Osteoblast (primary cell): ENCODE measurements around the gene CADPS2. TPM values are rescaled to one million over a fixed set of nuclear protein-coding genes. Genes with fewer than 3 reads are reported as not detected.

ENCODE experiments used
- DNase-seq: peaks from one replicate; pipeline ENCODE4 v3.0.0; 2011; ENCODE audit warnings: low spot score, mixed read lengths; ENCODE audit not compliant: insufficient read length; ENCODE audit errors: missing footprints
- H2AFZ ChIP-seq: 2 replicates; pipeline ENCODE4 v1.6.0; 2011; ENCODE audit warnings: mild to moderate bottlenecking, low read length
- H3K27ac ChIP-seq: 2 replicates; pipeline ENCODE4 v1.5.1; 2011; ENCODE audit warnings: mild to moderate bottlenecking, low read depth, low read length, moderate library complexity
- H3K27me3 ChIP-seq: 2 replicates; pipeline ENCODE4 v1.6.0; 2012; ENCODE audit warnings: mild to moderate bottlenecking, control low read depth, inconsistent platforms, low read length, moderate library complexity; ENCODE audit not compliant: insufficient read depth
- H3K36me3 ChIP-seq: 2 replicates; pipeline ENCODE4 v1.5.1; 2011; ENCODE audit warnings: mild to moderate bottlenecking, low read length, control low read depth, moderate library complexity; ENCODE audit not compliant: insufficient read depth
- H3K4me1 ChIP-seq: 2 replicates; pipeline ENCODE4 v1.5.1; 2011; ENCODE audit warnings: mild to moderate bottlenecking, low read length, control low read depth, moderate library complexity; ENCODE audit not compliant: insufficient read depth
- H3K4me2 ChIP-seq: 2 replicates; pipeline ENCODE4 v1.6.0; 2011; ENCODE audit warnings: mild to moderate bottlenecking, low read length; ENCODE audit not compliant: insufficient read depth
- H3K4me3 ChIP-seq: fragments of 200-600 bp; sonication (generic); 3 replicates; pipeline ENCODE4 v1.5.1; 2012; ENCODE audit warnings: mild to moderate bottlenecking, low read length, inconsistent platforms; ENCODE audit not compliant: insufficient read depth
- H3K79me2 ChIP-seq: 2 replicates; pipeline ENCODE4 v1.6.0; 2012; ENCODE audit warnings: mild to moderate bottlenecking, low read length, control low read depth, inconsistent platforms; ENCODE audit not compliant: insufficient read depth
- H3K9me3 ChIP-seq: 2 replicates; pipeline ENCODE4 v1.5.1; 2011; ENCODE audit warnings: low read depth, low read length, control low read depth
- H4K20me1 ChIP-seq: 2 replicates; pipeline ENCODE4 v1.6.0; 2012; ENCODE audit warnings: mild to moderate bottlenecking, low read length, control low read depth; ENCODE audit not compliant: insufficient read depth
- total RNA-seq: library from RNA; depleted of rRNA; stranded (reverse); fragments of >200 nt; gene quantifications from 2 replicates; pipeline ENCODE4 v1.2.3, GENCODE V29; 2012
- TF ChIP-seq, protein P1 (sequence below): IDR thresholded peaks from 2 replicates; pipeline ENCODE4 v1.5.1; 2011; ENCODE audit warnings: mild to moderate bottlenecking, low read depth, low read length, moderate library complexity; ENCODE audit errors: extremely low read depth

Gene CADPS2
- total RNA-seq, 1 donor = 21.7 TPM

DNA sequence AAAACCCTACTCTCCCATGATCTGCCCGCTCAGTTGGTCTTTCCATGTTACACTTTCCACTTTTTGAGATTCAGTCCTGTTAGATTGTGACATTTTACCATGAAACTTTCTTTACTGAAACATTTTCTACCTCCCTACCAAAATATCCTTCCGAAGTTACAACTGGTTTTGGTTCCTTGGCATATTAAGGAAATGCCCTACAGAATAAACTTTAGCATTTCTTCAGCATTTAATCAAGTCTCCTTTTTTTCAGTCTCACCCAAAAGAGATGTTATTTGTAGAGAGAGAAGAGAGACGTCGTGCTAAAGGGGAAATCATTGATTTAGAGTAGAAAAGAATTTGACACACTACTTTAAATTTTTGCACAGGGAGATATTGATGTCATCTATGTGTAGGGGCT is 572.0 kb downstream of the CADPS2 start:
- Histone ChIP-seq H3K79me2 (no peaks in the 10 kb centered on the region), H3K36me3 (no peaks in the 10 kb centered on the region), H3K27me3 (peaks cover 82% of the 10 kb centered on the region), H3K4me2 (no peak overlapping the region), H3K9me3 (no peaks in the 10 kb centered on the region), H2AFZ (no peak overlapping the region), H4K20me1 (no peaks in the 10 kb centered on the region), H3K27ac (no peak overlapping the region), H3K4me1 (no peaks in the 10 kb centered on the region), H3K4me3 (no peak overlapping the region)
- DNase-seq = no peak
- TF ChIP-seq, protein P1, sequence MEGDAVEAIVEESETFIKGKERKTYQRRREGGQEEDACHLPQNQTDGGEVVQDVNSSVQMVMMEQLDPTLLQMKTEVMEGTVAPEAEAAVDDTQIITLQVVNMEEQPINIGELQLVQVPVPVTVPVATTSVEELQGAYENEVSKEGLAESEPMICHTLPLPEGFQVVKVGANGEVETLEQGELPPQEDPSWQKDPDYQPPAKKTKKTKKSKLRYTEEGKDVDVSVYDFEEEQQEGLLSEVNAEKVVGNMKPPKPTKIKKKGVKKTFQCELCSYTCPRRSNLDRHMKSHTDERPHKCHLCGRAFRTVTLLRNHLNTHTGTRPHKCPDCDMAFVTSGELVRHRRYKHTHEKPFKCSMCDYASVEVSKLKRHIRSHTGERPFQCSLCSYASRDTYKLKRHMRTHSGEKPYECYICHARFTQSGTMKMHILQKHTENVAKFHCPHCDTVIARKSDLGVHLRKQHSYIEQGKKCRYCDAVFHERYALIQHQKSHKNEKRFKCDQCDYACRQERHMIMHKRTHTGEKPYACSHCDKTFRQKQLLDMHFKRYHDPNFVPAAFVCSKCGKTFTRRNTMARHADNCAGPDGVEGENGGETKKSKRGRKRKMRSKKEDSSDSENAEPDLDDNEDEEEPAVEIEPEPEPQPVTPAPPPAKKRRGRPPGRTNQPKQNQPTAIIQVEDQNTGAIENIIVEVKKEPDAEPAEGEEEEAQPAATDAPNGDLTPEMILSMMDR = no peak

DNA sequence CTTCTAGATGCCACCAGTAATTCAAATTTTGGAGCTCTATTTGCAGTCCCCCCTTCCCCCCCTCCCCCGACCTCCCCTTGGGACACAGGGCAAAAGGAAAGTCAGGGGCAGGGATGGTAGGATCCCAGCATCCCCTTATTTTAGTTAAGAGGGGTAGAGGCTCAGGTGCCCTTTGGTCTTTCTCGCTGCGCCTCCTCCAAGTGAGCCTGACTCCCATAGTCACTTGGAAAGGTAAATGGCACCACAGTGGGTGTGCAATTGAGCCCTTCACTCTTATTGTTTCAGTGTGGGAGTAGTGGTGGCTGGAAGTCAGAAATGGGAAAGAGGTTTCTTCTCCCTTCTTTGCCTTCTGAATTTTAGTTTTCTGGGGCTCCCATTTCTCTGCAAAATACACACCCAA is 573.5 kb downstream of the CADPS2 start:
- Histone ChIP-seq H3K4me1 (no peaks in the 10 kb centered on the region), H2AFZ (no peak overlapping the region), H3K27me3 (peaks cover 97% of the 10 kb centered on the region), H3K27ac (no peak overlapping the region), H3K36me3 (no peaks in the 10 kb centered on the region), H3K79me2 (no peaks in the 10 kb centered on the region), H3K9me3 (no peaks in the 10 kb centered on the region), H4K20me1 (no peaks in the 10 kb centered on the region), H3K4me3 (no peak overlapping the region), H3K4me2 (no peak overlapping the region)
- TF ChIP-seq, protein P1 = no peak
- DNase-seq = peak; percentile 64

DNA sequence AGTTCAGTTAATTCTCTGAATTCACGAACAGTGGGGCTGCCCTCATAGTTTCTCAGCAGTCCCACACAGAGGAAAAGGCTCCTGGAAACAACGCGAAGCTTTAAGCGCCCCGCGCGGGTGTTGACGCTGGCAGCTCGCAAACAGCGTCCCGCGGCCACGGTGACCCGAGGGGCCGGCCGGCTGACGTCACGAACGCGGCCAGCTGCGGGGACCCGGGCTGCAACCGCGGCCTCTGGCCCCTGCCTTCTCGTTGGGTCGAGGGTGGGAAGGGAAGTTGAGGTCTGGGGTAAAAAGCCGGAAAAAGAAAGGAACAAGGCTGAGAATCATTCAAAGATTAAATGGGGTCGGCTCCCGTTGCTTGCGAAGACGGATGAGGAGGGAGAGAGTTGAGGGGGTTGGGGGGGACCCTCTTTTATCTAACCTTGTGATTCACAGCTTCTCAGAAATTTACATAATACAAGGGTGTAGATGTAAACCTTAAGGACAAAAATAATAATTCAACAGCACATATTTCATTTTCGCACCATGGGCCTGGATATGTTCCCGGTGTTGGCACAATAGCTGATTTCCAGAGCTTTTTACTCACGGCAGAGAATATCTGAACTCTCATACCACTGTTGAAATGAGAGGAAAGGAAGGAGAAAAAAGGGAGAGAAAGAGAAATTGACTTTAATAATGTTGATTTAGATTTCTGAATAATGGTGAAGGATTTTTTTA is 574.4 kb downstream of the CADPS2 start:
- H3K27me3 ChIP-seq = peaks cover 98% of the 10 kb centered on the region

DNA sequence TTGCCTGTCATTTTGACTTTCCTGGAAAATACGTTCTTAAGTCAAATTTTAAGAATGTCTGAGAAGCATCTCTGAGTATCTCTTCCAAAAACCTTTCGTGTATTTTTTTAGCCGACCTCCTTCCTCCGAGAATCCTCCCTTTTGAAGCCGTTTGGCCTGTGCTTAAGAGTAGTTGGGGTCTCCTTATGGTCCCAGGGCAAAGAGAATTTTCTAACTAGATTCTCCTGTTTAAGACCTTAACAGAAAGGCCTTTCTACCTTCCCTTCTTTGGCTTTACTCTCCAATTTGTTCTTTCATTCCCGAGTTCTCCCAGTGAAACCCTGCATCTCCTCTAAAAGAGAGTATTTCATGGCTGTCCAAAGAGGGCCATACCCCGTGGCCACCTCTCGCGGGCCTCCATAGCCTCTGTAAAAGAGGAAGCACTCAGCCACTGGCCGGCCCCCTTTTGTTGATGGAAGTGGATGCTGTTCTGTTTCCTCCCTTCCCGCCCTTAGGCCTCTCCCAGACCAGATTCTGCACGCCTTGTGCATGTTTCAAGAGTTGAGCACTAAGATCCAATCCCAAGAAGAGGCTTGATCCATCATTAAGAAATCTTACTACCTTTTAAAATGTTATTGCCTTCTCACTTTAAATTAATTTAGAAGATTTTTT is 575.1 kb downstream of the CADPS2 start:
- DNase-seq = peak; percentile 38
- H3K79me2 ChIP-seq = no peaks in the 10 kb centered on the region
- no peaks in the 10 kb centered on the region for H4K20me1 ChIP-seq
- H3K27me3 ChIP-seq = peaks cover 98% of the 10 kb centered on the region
- no peak overlapping the region for H3K4me3 ChIP-seq
- TF ChIP-seq, protein P1 = no peak
- no peak overlapping the region for H3K27ac ChIP-seq
- H3K9me3 ChIP-seq = no peaks in the 10 kb centered on the region
- no peaks in the 10 kb centered on the region for H3K36me3 ChIP-seq
- H2AFZ ChIP-seq = no peak overlapping the region
- H3K4me2 ChIP-seq = peak overlapping the region; percentile 9
- no peaks in the 10 kb centered on the region for H3K4me1 ChIP-seq

More for the DNA sequence above, 574.4 kb downstream of the CADPS2 start:
- Histone ChIP-seq H3K9me3 (no peaks in the 10 kb centered on the region), H3K4me1 (no peaks in the 10 kb centered on the region), H3K27ac (no peak overlapping the region), H3K4me2 (peak overlapping the region; percentile 9), H2AFZ (no peak overlapping the region), H3K4me3 (no peak overlapping the region), H3K79me2 (no peaks in the 10 kb centered on the region), H3K36me3 (no peaks in the 10 kb centered on the region), H4K20me1 (no peaks in the 10 kb centered on the region)
- peak; percentile 48 for DNase-seq
- TF ChIP-seq, protein P1 = no peak
